SU-DHL-6 (cell line): ENCODE measurements around the gene PRXL2A.

Experiments
- CTCF ChIP-seq: fragments of 200-600 bp; sonication (generic); IDR thresholded peaks from one replicate; pipeline ENCODE4 v1.5.1; 2017; ENCODE audit warnings: antibody characterized with exemption, mild to moderate bottlenecking, low read length, moderate library complexity; ENCODE audit not compliant: insufficient read depth, poor library complexity, severe bottlenecking
- EZH2phosphoT487 ChIP-seq: fragments of 200-600 bp; sonication (generic), shearing (Covaris generic); conservative IDR thresholded peaks from 2 replicates; pipeline ENCODE4 v1.6.1; 2018; ENCODE audit warnings: mild to moderate bottlenecking, antibody characterized with exemption, low read length, moderate library complexity, mixed read lengths

GRCh38 chr10:80459047-80459865 is 50.9 kb downstream of the PRXL2A start:
- no peak for TF ChIP-seq CTCF
- no peak for TF ChIP-seq EZH2phosphoT487
